ENCODE measurements around the gene HOXA13. TPM values are rescaled to one million over a fixed set of nuclear protein-coding genes. Genes with fewer than 3 reads are reported as not detected.

Gene HOXA13
- total RNA-seq, 1 experiment from 2014 or later: 7.4 TPM

- peak; percentile 75 for DNase-seq (ENCODE audit: low spot score)
Observed at GRCh38 chr7:27237735-27238334, 37.9 kb upstream of the HOXA13 start.

GRCh38 chr7:27235387-27236311 lies 35.8 kb upstream of the HOXA13 start:
- peak; percentile 47 for DNase-seq (ENCODE audit: low spot score)

GRCh38 chr7:27229448-27229847 lies 29.6 kb upstream of the HOXA13 start:
- no peak for DNase-seq (ENCODE audit: low spot score)

DNA sequence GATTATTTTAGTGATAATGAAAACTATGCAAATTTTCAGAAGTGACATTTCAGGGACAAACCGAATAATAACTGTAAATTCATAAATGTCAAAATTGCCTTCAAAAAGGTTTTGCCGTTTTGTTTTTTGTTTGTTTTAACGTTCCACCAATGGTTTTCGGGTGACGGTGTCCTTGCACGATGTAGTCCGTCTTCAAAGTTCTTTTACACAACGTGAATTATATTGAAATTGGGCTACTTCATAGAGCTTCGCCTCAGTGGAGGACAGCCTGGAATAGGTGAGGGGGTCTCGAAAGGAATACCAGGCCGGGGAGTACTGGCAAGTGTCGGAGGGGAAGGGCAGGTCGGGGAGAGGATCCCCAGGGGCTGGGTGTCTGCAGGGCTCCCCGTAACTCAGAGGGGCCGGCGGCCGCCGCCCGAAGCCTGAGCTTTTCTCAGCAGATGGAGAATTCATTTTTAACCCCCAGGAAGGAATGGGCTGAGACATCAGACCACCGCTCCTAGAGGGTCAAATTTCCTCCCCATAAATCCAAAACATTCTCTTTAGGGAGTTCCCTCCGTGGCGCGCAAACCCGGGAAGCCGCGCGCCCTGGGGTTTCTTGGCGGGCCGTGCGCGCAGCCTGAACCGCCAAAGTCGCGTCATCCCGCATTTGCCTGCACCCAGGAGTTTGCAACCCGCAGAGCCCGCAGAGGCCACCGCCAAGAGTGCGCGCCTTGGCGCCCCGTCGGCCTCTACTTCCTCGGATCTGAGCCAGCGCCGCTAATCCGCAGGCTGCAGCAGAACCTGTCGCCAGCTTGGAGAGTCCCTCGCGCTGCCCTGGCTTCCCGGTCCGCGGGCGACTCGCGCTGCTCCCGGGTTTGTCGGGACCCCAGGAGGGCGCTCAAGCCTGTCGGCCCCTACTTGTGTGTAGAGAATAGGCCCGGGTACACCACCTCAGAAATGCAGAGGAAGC lies 25.4 kb upstream of the HOXA13 start:
- no peak for DNase-seq (ENCODE audit: low spot score)

DNA sequence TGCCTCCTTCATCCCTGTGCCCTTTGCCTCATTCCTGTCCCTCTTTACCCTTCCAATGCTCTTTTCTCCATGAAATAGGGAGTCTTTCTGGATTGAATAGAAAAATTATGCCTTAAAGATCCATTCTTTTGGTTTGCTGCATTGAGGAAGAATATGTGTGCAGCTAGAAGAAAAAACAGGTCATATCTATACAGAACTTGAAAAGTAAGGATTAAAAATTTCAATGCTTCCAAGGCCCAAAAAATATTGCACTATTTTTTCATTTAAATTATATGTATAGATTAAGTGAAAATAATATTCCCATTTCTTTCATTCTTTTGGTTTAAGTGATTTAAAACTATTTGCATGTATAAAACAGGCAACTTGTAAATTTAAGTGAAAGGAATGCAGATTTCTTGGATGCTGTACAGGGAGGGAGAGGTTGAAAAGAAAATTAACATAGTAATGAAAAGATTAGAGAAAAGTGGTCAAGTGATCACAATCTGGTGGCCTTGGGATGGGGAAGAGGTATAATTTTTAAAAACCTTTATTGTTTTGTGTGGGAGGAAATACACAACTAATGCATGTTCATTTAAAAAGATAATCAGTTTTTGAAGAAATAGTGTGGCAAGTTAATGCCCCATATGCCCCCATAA lies 24.2 kb upstream of the HOXA13 start:
- no peak for DNase-seq (ENCODE audit: low spot score)

GRCh38 chr7:27221201-27221797 lies 21.4 kb upstream of the HOXA13 start:
- DNase-seq (ENCODE audit: low spot score): no peak

- DNase-seq (ENCODE audit: low spot score): no peak
Observed at GRCh38 chr7:27220440-27220955, 20.6 kb upstream of the HOXA13 start.

DNA sequence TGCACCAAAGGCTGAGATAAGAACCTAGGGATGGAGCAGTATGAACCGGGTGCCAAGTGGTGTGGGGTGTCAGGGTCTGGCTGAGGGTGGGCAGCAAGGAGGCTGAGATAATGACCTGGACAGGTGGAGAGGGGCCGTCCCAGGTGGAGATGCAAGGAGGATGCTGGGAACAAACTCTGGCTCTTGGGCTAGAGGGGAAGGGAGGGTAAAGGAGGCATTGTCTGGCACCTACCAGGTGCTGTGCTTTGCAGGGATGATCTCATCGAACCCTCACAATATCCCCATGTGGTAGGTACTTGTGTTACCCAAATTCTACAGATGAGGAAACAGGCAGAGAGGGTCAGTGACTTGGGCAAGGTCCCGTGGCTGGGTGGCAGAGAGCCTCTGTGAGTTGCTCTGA lies 19.9 kb upstream of the HOXA13 start:
- no peak for DNase-seq (ENCODE audit: low spot score)

GRCh38 chr7:27217951-27218350 lies 18.1 kb upstream of the HOXA13 start:
- DNase-seq (ENCODE audit: low spot score): no peak

DNA sequence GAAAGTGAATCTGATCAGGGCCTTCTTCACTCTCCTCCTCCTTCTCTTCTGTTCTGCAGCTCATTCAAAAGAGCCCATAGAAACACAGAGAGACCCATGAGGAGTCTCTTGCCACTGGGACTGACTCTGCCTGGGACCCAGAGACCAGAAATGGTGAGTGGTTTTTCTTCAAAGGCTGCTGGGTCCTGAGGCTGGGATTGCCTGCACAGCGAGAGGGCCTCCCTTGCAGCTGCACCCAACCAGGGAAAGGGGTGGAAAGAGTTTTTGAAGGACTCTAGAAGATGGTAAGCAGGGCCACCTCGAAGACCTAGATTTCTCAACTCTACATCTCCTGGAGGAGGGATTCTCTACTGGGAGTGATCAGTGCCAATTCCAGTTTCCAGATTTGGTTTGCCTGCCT lies 15.5 kb upstream of the HOXA13 start:
- no peak for DNase-seq (ENCODE audit: low spot score)

- no peak for DNase-seq (ENCODE audit: low spot score)
Observed at GRCh38 chr7:27214239-27214950, 14.5 kb upstream of the HOXA13 start.

DNA sequence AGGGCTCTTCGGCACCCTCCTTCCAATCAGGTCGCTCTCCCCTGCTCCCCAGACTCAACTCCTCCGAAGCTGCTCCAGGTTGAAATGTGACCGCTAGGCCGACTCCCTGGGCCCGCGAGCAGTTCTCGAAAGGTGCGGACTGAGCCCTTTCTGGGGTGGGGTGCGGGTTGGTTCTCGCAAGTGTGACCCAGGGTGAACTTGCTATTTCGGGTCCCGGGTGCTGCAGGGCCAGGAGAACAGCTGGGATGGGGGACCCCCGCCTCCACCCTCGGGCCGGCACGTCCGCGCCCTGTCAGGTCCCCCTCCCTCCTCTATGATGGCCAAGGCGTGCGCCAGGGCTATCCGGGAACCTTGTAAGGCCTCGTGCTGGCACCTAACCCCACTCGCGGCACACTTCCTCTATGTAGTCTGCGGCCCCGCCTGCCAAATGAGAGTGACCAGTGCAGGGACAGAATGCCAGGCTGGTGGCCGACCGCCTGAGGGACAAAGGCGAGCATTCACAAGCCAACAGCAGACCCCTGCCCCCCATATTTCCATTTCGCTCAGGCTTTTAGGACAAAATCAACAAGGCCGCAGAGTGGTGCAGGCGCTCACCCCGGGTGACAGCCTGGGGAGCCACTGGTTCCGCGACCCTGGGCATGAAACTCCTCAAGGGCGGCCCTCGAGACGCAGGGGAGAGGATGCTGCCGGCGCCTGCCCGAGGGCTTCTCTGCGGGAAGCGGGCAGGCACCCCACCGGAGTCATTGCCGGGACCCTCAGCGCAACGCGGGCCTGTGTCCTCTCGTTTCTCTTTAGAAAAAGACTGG lies 13.7 kb upstream of the HOXA13 start:
- DNase-seq (ENCODE audit: low spot score): no peak

DNA sequence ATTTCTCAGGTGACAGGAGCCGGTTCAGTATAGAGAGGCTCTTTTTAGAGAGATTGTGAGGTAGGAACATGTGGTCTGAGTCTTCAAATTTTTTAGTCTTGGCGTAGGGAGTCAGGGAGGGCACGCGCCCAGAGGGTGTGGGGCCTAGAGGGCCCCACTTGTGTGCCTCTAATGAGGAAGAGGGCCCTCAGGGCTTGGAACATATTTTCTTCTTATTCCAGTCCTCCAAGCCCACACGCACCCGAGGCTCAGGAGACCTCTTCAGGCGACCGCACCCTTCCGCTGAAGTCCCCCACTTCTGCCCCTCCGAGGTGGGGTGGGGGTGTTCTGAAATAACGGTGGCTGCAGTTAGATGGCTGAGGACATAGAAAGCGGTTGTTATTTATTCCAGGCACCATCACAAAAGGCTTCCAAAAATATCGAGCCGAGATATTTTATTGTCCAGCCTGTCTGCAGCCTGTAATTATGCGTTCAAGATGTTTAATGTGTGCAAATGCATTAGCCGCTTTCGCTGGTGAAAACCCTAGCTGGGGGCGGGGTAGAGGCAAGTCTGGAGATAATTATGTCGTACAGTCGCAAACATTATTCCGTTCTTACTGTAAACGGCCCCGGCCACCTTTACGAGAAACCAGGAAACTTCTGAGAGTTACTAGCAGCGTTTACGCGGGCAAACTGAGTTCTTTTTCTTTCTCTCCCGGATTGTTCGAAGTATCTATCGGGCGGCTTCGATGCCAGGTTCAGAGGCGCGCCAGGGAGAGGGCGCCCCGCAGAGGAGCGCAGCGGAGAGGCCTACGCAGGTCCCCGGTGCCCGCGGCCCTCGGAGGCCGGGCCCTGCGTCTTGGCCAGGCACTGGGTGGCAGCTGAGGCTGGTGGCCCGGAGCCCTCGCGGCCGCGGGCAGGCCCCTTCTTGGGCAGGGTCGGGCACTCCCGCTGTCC lies 12.9 kb upstream of the HOXA13 start:
- DNase-seq (ENCODE audit: low spot score): no peak

GRCh38 chr7:27211764-27212204 lies 11.9 kb upstream of the HOXA13 start:
- no peak for DNase-seq (ENCODE audit: low spot score)

DNA sequence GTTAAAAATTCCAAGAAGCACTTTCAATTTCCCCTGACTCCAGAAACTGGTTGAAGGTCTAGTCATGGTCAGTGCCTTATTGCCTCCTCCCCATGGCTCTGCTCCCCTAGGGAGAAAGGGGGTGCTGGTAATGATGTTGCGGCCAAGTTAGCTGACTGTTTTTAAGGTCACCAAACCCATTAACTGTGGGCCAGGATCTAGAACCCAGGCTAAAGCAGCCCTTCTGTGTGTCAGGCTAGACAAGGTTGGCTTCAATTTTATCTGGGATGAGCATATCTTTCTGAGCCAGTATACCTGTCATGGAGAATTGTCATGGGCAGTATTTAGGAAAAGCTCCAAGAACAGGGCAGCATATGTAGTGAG lies 11.2 kb upstream of the HOXA13 start:
- no peak for DNase-seq (ENCODE audit: low spot score)

DNA sequence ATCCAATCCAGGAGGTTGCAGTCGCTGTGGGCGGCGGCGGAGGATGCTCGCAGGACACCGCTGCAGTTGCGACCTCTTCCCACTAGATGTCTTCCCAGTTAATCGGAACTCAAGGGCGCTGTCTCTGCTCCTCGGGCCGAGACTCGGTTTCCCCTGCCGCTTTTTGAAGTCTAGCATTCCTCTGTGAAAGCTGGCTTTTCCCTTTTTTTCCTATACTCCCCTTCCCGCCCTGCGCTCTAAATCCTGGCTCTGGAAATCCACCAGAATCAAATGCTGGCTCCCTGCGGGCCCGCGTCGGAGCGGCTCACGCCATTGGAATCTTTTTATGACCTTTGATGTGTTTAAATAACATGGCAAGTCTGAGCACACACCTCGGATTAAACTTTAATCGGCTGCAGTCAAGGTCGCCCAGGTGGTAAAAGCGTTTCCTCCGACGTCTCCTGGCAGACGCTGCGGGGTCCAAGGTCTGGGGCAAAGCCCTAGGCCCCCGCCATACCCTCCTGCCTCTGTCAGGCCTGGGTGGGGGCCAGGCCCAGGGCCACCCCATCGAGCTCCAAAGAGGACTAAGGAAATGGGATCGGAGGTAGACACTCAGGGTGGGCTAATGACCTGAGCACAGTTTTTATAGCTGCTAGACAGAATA lies 10.7 kb upstream of the HOXA13 start:
- DNase-seq (ENCODE audit: low spot score): peak; percentile 58

DNA sequence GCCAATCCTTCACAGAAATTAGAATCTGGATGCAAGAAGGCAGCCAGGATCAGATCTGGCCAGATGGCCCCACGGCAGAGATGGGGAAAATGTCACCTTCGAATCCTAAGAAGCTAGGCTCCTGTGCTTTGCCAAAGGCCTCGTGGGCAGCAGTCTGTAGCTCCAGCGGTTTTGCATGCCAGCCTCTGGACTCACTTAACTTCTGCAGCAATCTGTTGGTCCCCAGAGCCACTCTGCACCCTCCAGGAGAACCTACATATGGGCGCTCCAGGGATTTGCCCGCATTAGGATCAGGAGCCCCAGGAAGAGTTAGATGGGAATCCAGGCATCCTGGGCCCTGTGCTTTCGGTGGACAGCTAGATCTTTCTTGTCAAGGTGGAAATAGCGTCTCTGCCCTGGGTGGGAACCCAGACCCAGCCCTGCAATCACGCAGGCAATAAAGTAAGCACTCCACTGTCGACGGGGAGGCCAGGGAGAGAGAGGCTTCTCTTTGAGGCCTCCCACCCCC lies 10.1 kb upstream of the HOXA13 start:
- DNase-seq (ENCODE audit: low spot score): no peak

- no peak for DNase-seq (ENCODE audit: low spot score)
Observed at GRCh38 chr7:27208998-27209397, 9.1 kb upstream of the HOXA13 start.

Measured in H4 (cell line).